A673 (cell line): Measurements from ENCODE around the gene PRRG3. TPM values are rescaled to one million over a fixed set of nuclear protein-coding genes. Genes with fewer than 3 reads are reported as not detected.

Experiments used
- BruUV-seq: library from RNA; stranded (reverse); fragments of 400-500 nt; replicated peaks from 2 replicates; lab custom pipeline; 2021; lab: Mats Ljungman, UMichigan
- CTCF ChIA-PET: fragments of 300-600 bp; sonication (Branson Sonifier 250); formaldehyde crosslinking; loops from one replicate; lab custom pipeline; 2022; ENCODE audit warnings: antibody characterized with exemption; lab: Charles Lee
- POLR2A ChIA-PET: fragments of 300-600 bp; sonication (Branson Sonifier 250); formaldehyde crosslinking; loops from one replicate; lab custom pipeline; 2022; ENCODE audit warnings: antibody characterized with exemption; ENCODE audit not compliant: low non-redundant PET; lab: Charles Lee
- DNase-seq: peaks from one replicate; pipeline ENCODE4 v3.0.0-alpha.2; 2015; ENCODE audit warnings: low spot score
- H3K27ac ChIP-seq: fragments of 200-600 bp; sonication (generic); 2 replicates; pipeline ENCODE4 v1.5.1; 2016; ENCODE audit warnings: mixed run types, low read depth, mild to moderate bottlenecking, mixed read lengths, antibody characterized with exemption, low read length; ENCODE audit not compliant: poor library complexity, severe bottlenecking
- H3K27me3 ChIP-seq: fragments of 200-600 bp; sonication (generic); replicated peaks from 2 replicates; pipeline ENCODE4 v1.6.1; 2017; ENCODE audit warnings: mixed run types, low read depth, mild to moderate bottlenecking, mixed read lengths, antibody characterized with exemption, low read length; ENCODE audit not compliant: insufficient read depth, poor library complexity
- H3K36me3 ChIP-seq: fragments of 200-600 bp; sonication (generic); 2 replicates; pipeline ENCODE4 v1.6.1; 2016; ENCODE audit warnings: mixed run types, mild to moderate bottlenecking, mixed read lengths, antibody characterized with exemption, low read length; ENCODE audit not compliant: insufficient read depth, poor library complexity, severe bottlenecking
- H3K4me1 ChIP-seq: fragments of 200-600 bp; sonication (generic); 2 replicates; pipeline ENCODE4 v1.6.1; 2017; ENCODE audit warnings: mixed run types, mild to moderate bottlenecking, mixed read lengths, antibody characterized with exemption, low read length; ENCODE audit not compliant: insufficient read depth, poor library complexity, severe bottlenecking
- H3K4me3 ChIP-seq: fragments of 200-600 bp; sonication (generic); 2 replicates; pipeline ENCODE4 v1.5.1; 2016; ENCODE audit warnings: low read depth, mixed run types, mild to moderate bottlenecking, mixed read lengths, low read length; ENCODE audit not compliant: poor library complexity, severe bottlenecking
- H3K9me3 ChIP-seq: fragments of 200-600 bp; sonication (generic); 2 replicates; pipeline ENCODE4 v1.6.1; 2016; ENCODE audit warnings: mixed run types, low read depth, mild to moderate bottlenecking, mixed read lengths, antibody characterized with exemption, low read length; ENCODE audit not compliant: poor library complexity, severe bottlenecking
- CTCF ChIP-seq: fragments of 300-800, 200-600 bp; sonication (generic); conservative IDR thresholded peaks from 2 replicates; pipeline ENCODE4 v1.5.1; 2017; ENCODE audit warnings: low read depth, mild to moderate bottlenecking, antibody characterized with exemption, low read length, moderate library complexity, mixed read lengths
- EZH2 ChIP-seq: fragments of 200-600 bp; sonication (generic); IDR thresholded peaks from 2 replicates; pipeline ENCODE4 v1.6.1; 2017; ENCODE audit warnings: borderline replicate concordance, low read depth, mild to moderate bottlenecking, mixed read lengths, antibody characterized with exemption, low read length; ENCODE audit not compliant: poor library complexity, severe bottlenecking
- intact Hi-C: fragments of 100-400 bp; cut with micrococcal nuclease; formaldehyde crosslinking; loops from one replicate; pipeline ENCODE4 v1.10.0; 2022; ENCODE audit not compliant: unreplicated experiment
- total RNA-seq: library from RNA; stranded (reverse); gene quantifications from 2 replicates; pipeline ENCODE4 v1.2.3, GENCODE V29; 2021

PRRG3 gene
- total RNA-seq, 1 experiment from 2014 or later: not detected

GRCh38 chrX:151702741-151703340 lies 7.6 kb downstream of the PRRG3 start:
- H3K27me3 ChIP-seq: no peaks in the 10 kb centered on the region
- DNase-seq: no peak
- ChIA-PET CTCF (no interaction called here), POLR2A (no interaction called here)
- TF ChIP-seq CTCF (no peak), EZH2 (no peak)
- H3K36me3 ChIP-seq: no peaks in the 10 kb centered on the region
- H3K27ac ChIP-seq: no peak overlapping the region
- no peaks in the 10 kb centered on the region for H3K9me3 ChIP-seq
- intact Hi-C loops: no loop called here
- no peaks in the 10 kb centered on the region for H3K4me1 ChIP-seq
- no TSS peak for BruUV-seq
- no peak overlapping the region for H3K4me3 ChIP-seq

GRCh38 chrX:151703487-151703886 lies 8.2 kb downstream of the PRRG3 start:
- H3K4me3 ChIP-seq: no peak overlapping the region
- ChIA-PET CTCF (no interaction called here), POLR2A (no interaction called here)
- H3K27ac ChIP-seq: no peak overlapping the region
- no peaks in the 10 kb centered on the region for H3K36me3 ChIP-seq
- H3K27me3 ChIP-seq: no peaks in the 10 kb centered on the region
- DNase-seq: no peak
- no peaks in the 10 kb centered on the region for H3K4me1 ChIP-seq
- H3K9me3 ChIP-seq: no peaks in the 10 kb centered on the region
- TF ChIP-seq EZH2: no peak
- no peak for TF ChIP-seq CTCF
- intact Hi-C loops: no loop called here
- no TSS peak for BruUV-seq

- POLR2A ChIA-PET: no interaction called here
- no peak for TF ChIP-seq CTCF
- no peak for TF ChIP-seq EZH2
- DNase-seq: no peak
- intact Hi-C loops: no loop called here
- Histone ChIP-seq H3K4me1 (no peaks in the 10 kb centered on the region), H3K27ac (no peak overlapping the region), H3K9me3 (no peaks in the 10 kb centered on the region), H3K4me3 (no peak overlapping the region), H3K36me3 (no peaks in the 10 kb centered on the region), H3K27me3 (no peaks in the 10 kb centered on the region)
- BruUV-seq: no TSS peak
- CTCF ChIA-PET: no interaction called here
These were observed 8.9 kb downstream of the PRRG3 start for GRCh38 chrX:151704041-151704663.
